Stimulated activated CD8-positive, alpha-beta memory T cell treated with anti-CD3 and anti-CD28 coated beads, Interleukin-15, amount 100 ng/mL, for 48 hours (primary cell): ENCODE data around the gene MRPS26.
"Not testable (repeated sequence)": the region's sequence is repeated elsewhere in the genome, so short reads cannot be mapped to it uniquely, and the experiment has no call there.

Source experiments
- DNase-seq, 2 donors: peaks; one replicate each; pipeline ENCODE4 v3.0.0-alpha.2; 2020; ENCODE audit warnings: low read depth in 2 of 2

The MRPS26 gene

DNA sequence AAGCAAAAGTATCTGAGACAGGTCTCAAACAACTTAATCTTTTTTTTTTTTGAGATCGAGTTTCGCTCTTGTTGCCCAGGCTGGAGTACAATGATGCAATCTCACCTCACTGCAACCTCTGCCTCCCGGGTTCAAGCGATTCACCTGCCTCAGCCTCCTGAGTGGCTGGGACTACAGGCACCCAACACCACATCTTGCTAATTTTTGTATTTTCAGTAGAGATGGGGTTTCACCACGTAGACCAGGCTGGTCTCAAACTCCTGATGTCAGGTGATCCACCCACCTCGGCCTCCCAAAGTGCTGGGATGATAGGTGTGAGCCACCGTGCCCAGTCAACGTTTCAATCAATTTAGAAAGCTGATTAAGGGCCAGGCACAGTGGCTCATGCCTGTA lies 27.4 kb downstream of the MRPS26 start:
- DNase-seq, result not testable (repeated sequence)

DNA sequence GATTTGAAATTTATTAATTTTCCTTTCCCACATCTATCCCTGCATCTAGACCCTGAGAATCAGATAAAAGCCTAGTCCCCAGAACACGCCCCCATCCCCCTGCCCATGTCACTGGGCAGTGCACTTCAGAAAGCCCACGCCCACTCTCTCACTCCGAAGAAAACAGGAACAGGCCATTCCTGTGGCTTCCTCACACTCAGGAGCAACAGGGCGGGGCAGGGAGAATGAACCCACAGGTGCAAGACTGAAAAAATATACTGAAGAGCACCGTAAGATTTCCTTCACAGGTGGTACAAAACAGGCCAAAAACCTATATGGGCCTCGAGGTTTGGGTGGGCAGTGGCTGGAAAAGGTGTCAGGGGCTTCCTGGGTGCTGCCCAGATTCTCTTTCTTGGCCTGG lies 29.0 kb downstream of the MRPS26 start:
- DNase-seq, result no peak

- not testable (repeated sequence) for DNase-seq
Measured at GRCh38 chr20:3075315-3075714, 29.5 kb downstream of the MRPS26 start.

DNA sequence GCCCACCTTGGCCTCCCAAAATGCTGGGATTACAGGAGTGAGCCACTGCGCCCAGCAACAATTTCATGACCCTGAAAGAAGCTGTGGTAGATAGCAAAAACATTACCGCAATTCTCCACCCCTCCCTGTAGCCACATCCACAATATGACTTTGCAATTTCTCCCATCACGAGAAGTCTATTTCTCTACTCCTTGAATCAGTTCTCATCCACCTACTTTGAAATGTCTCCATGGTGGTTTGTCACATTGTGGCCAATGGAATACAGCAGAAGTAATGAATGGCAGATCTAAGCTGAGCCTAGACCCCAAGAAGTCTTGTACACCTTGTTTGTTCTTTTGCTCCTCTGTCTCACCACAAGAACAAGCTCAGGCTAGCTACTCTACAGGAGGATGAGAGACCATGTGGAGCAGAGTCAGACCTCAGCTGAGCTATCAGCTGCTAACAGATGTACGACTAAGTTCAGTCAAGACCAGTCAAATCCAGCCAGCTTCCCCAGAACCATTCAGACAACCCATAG lies 31.8 kb downstream of the MRPS26 start:
- no peak for DNase-seq

DNA sequence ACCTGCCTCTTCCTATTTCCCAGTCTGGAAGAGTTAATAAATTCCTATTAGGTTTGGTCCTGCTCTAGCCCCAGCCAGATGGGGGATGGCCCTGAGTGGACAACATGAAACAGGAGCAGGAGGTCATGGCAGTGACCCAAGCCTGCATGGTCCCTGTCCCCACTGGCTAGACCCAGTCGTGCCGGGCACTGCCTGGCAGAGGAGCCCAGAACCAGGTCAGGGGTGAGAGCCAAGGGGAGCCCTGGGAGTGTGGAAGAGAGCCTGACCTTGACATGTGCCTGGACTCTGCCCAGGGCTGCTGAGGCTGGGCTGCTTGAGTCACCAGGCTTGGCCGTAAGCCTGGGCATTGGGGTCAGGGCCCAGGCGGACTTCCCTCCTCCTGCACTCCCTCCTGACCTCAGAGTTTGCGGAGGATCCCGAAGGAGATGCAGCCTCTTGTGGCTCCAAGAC lies 35.1 kb downstream of the MRPS26 start:
- DNase-seq, result no peak

GRCh38 chr20:3081641-3082040 lies 35.8 kb downstream of the MRPS26 start:
- DNase-seq, result no peak

- no peak for DNase-seq
Measured at GRCh38 chr20:3082306-3082951, 36.6 kb downstream of the MRPS26 start.

DNA sequence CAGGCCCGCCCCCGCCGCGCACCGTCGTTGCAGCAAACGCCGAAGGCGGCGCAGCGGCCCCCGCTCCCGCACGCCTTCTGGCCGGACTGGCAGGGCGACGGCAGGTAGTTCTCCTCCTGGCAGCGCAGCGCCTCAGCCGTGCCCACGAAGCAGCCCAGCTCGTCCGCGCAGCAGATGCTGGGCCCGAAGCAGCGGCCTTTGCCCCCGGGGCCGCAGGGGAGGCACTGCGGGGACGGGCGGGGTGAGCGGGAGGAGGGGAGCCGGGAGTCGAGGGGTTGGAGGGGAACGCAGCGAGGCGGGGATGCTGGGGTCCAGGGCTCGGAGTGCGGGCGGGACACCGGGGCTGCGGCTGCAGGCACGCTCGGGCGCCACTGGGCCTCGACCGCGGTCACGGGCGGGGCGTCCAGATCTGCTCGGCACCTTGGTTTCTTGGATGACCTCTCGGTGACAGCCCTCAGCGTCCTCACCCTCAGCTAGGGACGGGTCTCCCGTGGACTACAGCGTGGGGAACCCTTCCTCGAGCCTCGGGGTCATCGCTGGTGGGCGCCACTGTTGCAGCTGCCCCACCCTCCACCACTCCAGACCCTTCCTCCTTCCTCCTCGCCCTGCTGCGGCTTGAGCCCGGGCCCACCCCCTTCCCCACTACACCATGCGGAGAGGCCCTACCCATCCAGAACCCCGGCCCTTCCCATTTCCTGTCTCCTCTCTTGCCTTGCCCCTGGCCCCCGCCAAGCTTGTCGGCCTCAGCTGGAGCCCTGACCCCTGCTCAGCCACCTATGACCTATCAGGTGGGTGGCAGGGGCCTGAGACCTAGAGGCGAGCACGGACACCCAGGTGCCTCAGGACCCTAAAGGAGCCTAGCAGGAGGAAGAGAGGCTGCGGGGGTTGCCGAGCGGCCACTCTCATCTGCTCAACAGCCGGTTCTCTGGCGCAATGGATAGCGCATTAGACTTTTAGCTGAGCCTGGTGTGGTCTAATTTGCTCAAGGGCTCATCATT lies 37.4 kb downstream of the MRPS26 start:
- no peak for DNase-seq

GRCh38 chr20:3084283-3084985 lies 38.6 kb downstream of the MRPS26 start, which contains the start of gene AVP:
Gene AVP (minus strand): TSS chr20:3084724. CDS start chr20:3084674, 50 bp downstream.
- DNase-seq, result no peak

GRCh38 chr20:3084986-3085360 lies 39.1 kb downstream of the MRPS26 start:
- DNase-seq, result no peak

DNA sequence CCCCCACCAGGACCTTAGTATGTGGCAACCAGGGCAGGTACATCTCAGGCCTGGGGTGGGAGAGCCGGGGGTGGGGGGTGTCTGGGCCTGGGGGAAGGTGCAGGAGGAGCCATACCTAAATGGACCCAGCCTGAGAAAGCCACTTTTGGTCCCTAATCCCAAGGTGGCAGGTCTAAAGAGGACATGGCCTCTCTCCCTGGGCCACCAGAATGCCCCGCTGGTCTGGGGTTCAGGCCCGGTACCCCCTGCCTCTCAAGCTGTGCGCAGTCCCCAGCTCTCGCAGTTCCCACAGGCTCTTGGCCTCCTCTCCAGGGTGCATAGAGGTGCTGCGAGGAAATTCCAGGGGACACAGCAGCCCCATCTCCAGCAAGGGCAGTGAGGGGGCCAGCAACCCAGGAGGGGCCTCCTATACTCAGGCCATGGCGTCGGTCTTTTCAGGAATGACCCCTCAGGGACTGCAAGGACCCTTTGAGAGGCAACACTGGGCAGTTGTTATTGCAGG lies 39.8 kb downstream of the MRPS26 start:
- no peak for DNase-seq

DNA sequence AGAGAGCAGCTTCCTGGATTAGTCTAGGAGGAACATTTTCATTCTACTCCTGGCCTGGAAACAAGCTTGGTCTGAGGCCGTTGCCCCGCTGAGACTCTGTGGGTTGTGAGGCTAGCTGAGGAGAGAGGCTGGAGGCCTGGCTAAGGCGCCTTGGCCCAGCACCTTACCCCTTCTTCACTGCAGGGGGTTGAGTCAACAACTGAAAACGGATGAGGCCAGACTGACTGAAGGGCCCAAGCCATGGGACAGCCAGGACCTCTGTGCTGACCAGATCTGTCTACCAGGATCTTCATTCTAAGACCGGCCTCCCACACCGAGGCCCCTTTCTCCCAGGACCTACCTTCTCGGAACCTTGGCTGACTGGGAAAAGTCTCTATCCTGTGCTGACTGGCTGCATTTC lies 42.2 kb downstream of the MRPS26 start:
- DNase-seq, result no peak

DNA sequence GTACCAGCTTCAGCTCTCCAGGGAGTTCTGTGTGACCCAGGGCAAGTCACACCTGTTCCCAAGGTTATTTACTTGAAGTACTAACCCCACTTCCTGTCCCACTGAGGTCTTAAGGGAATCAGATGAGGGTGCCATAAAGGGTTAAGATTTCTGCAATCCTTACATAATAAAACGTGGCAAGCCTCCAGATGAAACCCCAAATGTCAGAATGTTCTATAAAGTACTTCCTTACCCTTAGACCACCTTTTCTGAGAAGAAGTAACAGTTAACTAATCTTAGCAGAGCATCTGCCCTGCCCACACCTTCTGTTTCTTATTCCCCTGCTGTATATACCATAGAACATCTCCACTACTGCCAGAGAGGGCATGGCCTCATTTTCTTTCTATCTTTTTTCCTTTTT lies 44.7 kb downstream of the MRPS26 start:
- no peak for DNase-seq

DNA sequence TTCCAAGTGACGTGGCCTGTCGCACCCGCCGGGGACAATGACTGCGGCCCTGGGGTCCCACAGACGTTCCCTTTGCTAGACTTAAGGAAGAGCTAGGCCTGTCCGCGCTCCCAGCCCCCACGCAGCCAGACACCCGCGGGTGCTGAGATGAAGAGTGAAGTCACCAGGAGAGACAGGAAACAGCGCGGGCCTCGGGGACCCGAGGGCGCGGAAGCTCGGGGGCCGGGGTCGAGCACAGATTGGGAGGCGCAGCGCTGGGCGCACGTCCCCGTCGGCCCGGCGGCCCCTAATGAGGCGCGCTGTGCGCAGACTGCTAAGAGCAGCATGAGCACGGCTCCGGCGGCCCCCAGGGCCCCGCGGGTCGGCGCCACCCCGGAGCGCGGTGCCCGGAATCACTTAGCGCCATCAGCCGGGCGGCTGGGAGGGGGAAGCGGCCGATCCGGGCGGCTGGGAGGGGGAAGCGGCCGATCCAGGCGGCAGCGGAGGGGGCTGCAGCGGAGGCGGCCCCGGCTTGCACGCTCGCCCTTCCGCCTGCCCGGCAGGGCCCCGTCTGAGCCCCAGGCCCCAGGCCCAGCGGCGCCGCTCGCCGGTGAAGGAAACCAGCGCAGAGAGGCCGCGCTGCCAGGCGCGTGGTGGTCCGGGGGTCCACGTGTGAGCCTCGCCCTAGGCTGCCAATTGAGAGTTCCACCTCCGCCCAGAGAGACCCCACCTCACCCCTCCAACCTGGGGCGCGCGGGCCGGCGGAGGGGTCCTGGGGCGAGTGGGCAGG lies 46.9 kb downstream of the MRPS26 start:
- no peak for DNase-seq

DNA sequence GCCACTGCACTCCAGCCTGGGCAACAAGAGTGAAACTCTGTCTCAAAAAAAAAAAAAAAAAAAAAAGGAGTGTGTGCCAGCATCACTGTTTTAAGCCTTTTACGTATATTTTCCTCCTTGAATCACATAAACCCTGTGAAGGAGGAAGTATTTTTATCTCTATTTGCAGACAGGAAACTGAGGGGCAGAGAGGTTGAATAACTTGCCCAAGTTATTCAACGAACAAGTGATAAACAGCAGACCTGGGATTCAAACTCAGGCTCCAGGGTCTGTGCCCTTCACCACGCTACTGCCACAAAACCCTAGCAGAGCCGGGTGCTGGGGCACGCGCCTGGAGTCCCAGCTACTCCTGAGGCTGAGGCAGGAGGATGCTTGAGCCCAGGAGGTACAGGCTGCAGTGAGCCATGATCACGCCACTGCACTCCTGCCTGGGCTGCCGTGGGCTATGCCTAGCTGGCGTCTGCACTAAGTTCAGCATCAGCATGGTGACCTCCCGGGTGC lies 48.1 kb downstream of the MRPS26 start:
- no peak for DNase-seq

DNA sequence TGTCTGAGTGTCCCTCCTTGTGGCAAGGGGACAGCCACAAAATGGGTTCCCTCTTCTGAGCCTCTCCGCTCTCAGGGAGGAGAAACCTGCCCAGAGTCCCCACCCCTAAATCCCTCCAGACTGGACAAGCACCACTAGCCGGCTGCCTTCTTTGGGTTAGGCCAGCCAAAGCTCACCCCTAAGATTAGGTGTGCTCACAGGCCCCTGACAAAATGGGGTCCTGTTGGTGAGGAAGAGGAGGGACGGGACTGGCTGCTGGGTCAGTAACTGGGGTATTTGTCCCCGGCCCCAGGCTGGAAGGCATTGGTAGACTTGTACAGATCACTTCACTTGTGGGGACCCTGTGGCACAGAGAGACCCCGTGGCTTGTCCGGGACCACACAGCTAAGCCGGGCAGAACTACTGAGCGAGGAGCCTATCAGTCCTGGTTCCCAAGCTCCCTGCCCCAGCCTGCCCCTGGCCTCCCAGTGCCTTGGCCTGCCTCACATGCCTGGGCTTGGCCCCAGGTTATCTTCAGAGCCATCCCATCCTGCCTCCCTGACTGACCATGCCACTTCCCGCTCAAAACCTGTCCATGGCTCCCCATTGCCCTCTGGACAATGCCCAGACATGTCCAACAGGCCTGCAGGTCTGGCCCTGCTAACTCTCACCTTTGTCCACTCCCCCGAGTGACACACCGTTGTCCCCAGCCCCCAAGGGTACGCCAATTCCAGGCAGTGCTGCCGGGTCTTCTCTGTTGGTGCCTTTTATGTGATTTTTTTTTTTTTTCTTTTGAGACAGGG lies 49.2 kb downstream of the MRPS26 start:
- no peak for DNase-seq
